Stomach (tissue), 4 donors: Measurements from ENCODE around the gene HTR2A.

Source experiments
- EP300 ChIP-seq: sonication (generic); formaldehyde crosslinking; IDR thresholded peaks from one replicate; pipeline ENCODE4 v1.6.1; 2017; ENCODE audit warnings: antibody characterized with exemption
- POLR2AphosphoS5 ChIP-seq, 3 donors: sonication (generic); formaldehyde crosslinking; IDR thresholded peaks; one replicate each; pipeline ENCODE4 v1.6.1; 2016; ENCODE audit warnings: antibody characterized with exemption in 3 of 3

DNA sequence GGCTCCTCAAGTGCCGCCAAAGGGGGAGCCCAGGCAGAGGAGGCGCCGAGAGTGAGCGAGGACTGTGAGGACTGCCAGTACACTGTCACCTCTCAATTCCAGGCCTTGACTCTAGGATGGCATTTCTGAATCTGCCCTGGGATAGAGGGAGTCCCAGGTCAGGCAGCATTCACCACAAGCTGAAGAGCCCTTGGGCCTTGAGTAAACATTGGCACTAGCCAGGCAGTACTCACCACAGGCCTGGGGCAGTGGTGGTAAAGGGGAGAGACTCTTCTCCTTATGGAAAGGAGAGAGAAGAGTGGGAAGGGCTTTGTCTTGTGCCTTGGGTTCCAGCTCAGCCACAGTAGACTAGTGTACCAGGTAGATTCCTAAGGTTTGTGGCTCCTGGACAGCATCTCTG is 39.7 kb upstream of the HTR2A start:
- TF ChIP-seq EP300 (no peak), POLR2AphosphoS5 (IDR thresholded peaks at IDR 0.05) (no peak)
